OCI-LY3 (cell line): ENCODE results near the gene SH2D5.

Experiments used
- H2AFZ ChIP-seq: fragments of 200-600, 300-600 bp; shearing (Covaris generic); 2 replicates; pipeline ENCODE4 v1.6.0; 2014; ENCODE audit warnings: antibody characterized with exemption, low read depth, low read length
- H3K27ac ChIP-seq: fragments of 200-600, 300-600 bp; sonication (generic); 2 replicates; pipeline ENCODE4 v1.5.1; 2014; ENCODE audit warnings: mild to moderate bottlenecking, low read length, moderate library complexity, mixed read lengths
- H3K27me3 ChIP-seq: fragments of 200-600, 300-600 bp; sonication (generic); 2 replicates; pipeline ENCODE4 v1.6.1; 2014; ENCODE audit warnings: low read depth, low read length, mixed read lengths
- H3K36me3 ChIP-seq: fragments of 200-600, 300-600 bp; sonication (generic); replicated peaks from 2 replicates; pipeline ENCODE3; 2014; ENCODE audit warnings: low read depth, low read length, mixed read lengths
- H3K4me1 ChIP-seq: fragments of 300-600, 200-600 bp; sonication (generic); 2 replicates; pipeline ENCODE4 v1.6.1; 2014; ENCODE audit warnings: low read length, mixed read lengths
- H3K4me2 ChIP-seq: fragments of 200-600, 300-600 bp; sonication (generic); 2 replicates; pipeline ENCODE4 v1.6.1; 2014; ENCODE audit warnings: low read length, mixed read lengths
- H3K4me3 ChIP-seq: fragments of 300-600, 200-600 bp; sonication (generic); 2 replicates; pipeline ENCODE4 v1.5.1; 2014; ENCODE audit warnings: antibody characterized with exemption, mild to moderate bottlenecking, low read length, moderate library complexity
- H3K79me2 ChIP-seq: fragments of 300-600, 200-600 bp; shearing (Covaris generic); 2 replicates; pipeline ENCODE4 v1.6.1; 2014; ENCODE audit warnings: mild to moderate bottlenecking, low read length, mixed read lengths
- H3K9ac ChIP-seq: fragments of 300-600, 200-600 bp; shearing (Covaris generic); 2 replicates; pipeline ENCODE4 v1.6.0; 2014; ENCODE audit warnings: mild to moderate bottlenecking, low read length, moderate library complexity
- H3K9me3 ChIP-seq: fragments of 200-600, 300-600 bp; shearing (Covaris generic); 2 replicates; pipeline ENCODE4 v1.6.1; 2014; ENCODE audit warnings: low read length, mixed read lengths; ENCODE audit not compliant: insufficient read depth
- H4K20me1 ChIP-seq: fragments of 200-600, 300-600 bp; sonication (generic); 2 replicates; pipeline ENCODE4 v1.6.1; 2016; ENCODE audit warnings: low read length, mixed read lengths; ENCODE audit not compliant: insufficient read depth
- EZH2phosphoT487 ChIP-seq: fragments of 200-600 bp; shearing (Covaris generic); IDR thresholded peaks from 2 replicates; pipeline ENCODE4 v1.6.1; 2018; ENCODE audit warnings: antibody characterized with exemption, mixed run types, low read depth
- TF ChIP-seq, protein P1 (sequence below): fragments of 200-600, 300-600 bp; sonication (generic); IDR thresholded peaks from 2 replicates; pipeline ENCODE4 v1.5.1; 2014; ENCODE audit warnings: antibody characterized with exemption, low read length, low read depth

The SH2D5 gene

DNA sequence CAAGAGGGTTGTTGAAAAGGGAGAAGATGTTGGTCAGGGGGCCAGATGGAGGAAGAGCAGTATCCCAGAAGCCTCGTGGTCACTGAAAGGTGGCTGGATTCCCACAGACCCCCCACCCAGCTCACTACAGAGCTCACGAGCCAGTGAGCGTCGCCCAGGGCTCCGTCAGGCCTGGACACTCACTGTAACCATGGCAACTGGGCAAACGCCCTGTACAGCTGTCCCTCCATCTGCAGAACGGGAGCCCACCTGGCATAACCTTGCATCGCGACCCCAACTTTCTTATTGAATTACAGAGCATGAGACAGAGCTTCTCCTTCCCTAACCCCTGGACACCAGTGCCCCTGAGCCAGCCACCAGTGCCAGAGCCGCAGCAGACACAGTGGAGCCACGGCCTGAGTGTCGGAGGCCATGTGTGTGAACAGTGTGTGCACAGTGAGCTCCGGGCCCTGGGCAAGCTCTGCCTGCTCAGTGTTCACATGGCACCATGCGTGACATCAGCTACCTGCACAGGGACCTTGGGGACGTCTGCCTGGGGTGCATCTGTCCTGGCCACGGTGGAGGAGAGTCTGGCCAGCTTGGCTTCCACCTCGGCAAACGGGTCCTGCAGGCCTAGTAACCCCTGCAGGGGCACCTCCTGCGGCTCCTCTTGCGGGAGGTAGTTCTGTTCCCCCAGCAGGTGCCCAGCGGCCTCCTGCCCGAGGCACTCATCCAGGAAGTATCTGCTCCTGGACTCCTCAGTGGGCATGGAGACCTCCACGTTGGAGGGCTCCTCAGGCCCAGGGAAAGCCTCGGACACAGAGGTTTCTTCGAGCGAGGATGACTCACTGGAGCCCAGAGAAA, 45.4 kb downstream of the SH2D5 start:
- no peaks in the 10 kb centered on the region for H3K9me3 ChIP-seq
- no peak overlapping the region for H3K27ac ChIP-seq
- H3K9ac ChIP-seq: no peak overlapping the region
- no peaks in the 10 kb centered on the region for H4K20me1 ChIP-seq
- no peaks in the 10 kb centered on the region for H3K36me3 ChIP-seq
- no peak overlapping the region for H3K4me3 ChIP-seq
- no peak overlapping the region for H3K4me2 ChIP-seq
- no peaks in the 10 kb centered on the region for H3K27me3 ChIP-seq
- no peaks in the 10 kb centered on the region for H3K4me1 ChIP-seq
- TF ChIP-seq, protein P1, sequence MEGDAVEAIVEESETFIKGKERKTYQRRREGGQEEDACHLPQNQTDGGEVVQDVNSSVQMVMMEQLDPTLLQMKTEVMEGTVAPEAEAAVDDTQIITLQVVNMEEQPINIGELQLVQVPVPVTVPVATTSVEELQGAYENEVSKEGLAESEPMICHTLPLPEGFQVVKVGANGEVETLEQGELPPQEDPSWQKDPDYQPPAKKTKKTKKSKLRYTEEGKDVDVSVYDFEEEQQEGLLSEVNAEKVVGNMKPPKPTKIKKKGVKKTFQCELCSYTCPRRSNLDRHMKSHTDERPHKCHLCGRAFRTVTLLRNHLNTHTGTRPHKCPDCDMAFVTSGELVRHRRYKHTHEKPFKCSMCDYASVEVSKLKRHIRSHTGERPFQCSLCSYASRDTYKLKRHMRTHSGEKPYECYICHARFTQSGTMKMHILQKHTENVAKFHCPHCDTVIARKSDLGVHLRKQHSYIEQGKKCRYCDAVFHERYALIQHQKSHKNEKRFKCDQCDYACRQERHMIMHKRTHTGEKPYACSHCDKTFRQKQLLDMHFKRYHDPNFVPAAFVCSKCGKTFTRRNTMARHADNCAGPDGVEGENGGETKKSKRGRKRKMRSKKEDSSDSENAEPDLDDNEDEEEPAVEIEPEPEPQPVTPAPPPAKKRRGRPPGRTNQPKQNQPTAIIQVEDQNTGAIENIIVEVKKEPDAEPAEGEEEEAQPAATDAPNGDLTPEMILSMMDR: no peak
- H2AFZ ChIP-seq: no peak overlapping the region
- H3K79me2 ChIP-seq: no peaks in the 10 kb centered on the region

DNA sequence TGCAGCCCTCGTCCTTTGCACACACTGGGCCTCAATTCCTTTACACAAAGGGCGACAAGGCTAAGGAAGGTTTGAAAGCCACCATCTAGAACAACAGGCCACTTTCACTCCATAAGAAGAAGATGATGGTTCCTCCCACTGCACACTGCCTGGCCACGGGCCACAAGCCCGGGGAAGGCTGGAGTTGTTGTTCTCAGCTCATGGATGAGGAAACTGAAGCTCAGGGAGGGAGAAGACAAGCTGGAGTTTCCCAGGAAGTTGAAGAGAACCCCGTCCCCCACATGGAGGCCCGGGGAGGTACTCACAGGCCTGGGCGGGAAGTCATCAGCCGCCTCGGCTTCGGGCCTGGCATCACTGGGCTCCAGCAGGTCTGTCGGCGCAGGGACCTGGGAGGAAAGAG, 46.8 kb downstream of the SH2D5 start:
- no peak overlapping the region for H3K9ac ChIP-seq
- H4K20me1 ChIP-seq: no peaks in the 10 kb centered on the region
- H3K4me2 ChIP-seq: no peak overlapping the region
- H3K9me3 ChIP-seq: no peaks in the 10 kb centered on the region
- H3K27ac ChIP-seq: no peak overlapping the region
- no peak overlapping the region for H3K4me3 ChIP-seq
- no peaks in the 10 kb centered on the region for H3K27me3 ChIP-seq
- no peak overlapping the region for H2AFZ ChIP-seq
- no peaks in the 10 kb centered on the region for H3K36me3 ChIP-seq
- H3K79me2 ChIP-seq: no peaks in the 10 kb centered on the region
- H3K4me1 ChIP-seq: no peaks in the 10 kb centered on the region
- no peak for TF ChIP-seq EZH2phosphoT487
- TF ChIP-seq, protein P1: no peak

DNA sequence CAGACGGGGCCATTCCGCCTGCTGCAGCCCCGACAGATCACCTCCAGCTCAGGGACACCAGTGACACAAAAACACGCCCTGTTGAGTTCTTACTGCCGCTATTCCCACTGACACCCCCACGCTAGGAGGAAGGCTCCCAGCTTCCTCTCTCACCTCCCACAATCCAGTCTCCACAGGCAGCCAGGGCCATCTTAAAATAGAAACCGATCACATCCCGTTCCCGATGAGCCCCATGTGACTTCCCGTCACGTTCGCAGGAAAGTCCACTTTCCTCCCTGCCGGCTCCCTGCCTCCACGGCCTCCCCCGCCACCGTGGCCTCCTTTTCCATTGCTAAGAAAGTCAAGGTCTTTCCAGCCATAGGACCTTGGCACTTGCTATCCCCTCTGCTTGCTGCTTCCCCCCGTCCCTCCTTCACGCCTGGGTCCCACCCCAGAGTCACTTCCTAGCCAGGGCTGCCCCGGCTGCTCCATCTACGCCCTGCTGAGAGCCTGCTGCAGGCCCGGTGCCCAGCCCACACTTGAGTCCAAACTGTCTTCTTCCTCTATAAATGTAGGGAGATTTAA, 47.3 kb downstream of the SH2D5 start:
- no peaks in the 10 kb centered on the region for H3K9me3 ChIP-seq
- H3K36me3 ChIP-seq: no peaks in the 10 kb centered on the region
- TF ChIP-seq, protein P1: no peak
- no peak for TF ChIP-seq EZH2phosphoT487
- H4K20me1 ChIP-seq: no peaks in the 10 kb centered on the region
- no peak overlapping the region for H3K27ac ChIP-seq
- no peaks in the 10 kb centered on the region for H3K27me3 ChIP-seq
- no peaks in the 10 kb centered on the region for H3K79me2 ChIP-seq
- H3K9ac ChIP-seq: no peak overlapping the region
- no peak overlapping the region for H2AFZ ChIP-seq
- no peak overlapping the region for H3K4me3 ChIP-seq
- H3K4me1 ChIP-seq: no peaks in the 10 kb centered on the region
- H3K4me2 ChIP-seq: no peak overlapping the region

DNA sequence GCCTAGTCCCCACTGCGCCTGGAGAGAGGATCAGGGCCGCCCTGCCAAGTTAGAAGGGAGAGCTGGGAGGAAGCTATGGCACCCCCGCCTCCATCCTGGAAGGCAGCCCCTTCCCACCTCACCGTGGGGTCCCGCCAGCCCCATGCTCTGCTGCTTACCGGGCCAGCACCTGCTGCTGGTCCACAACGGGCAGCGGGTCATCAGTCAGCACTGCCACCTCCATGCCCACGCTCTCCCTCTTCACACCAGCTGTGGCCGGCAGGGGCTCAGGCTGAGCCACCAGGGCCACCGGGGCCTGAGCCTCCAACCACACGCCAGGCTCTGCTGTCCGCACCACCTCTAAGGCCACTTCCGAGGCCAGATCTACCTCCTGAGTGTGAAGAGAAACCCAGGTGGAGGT, 47.9 kb downstream of the SH2D5 start:
- Histone ChIP-seq H3K4me2 (no peak overlapping the region), H3K36me3 (no peaks in the 10 kb centered on the region), H3K27me3 (0 out of 2 replicates have a peak, but pooled peaks cover 1% of the 10 kb centered on the region), H3K4me1 (no peaks in the 10 kb centered on the region), H2AFZ (no peak overlapping the region), H3K27ac (no peak overlapping the region), H3K79me2 (no peaks in the 10 kb centered on the region), H4K20me1 (no peaks in the 10 kb centered on the region), H3K4me3 (no peak overlapping the region), H3K9me3 (no peaks in the 10 kb centered on the region), H3K9ac (no peak overlapping the region)
- TF ChIP-seq, protein P1: no peak
- TF ChIP-seq EZH2phosphoT487: no peak
